GM18907 (cell line): ENCODE measurements around the gene ARHGAP25.

Experiments used
- ATAC-seq: cut with Tn5 transposase; IDR thresholded peaks from one replicate; pipeline ENCODE4 v1.9.1; 2021; ENCODE audit warnings: mild to moderate bottlenecking, moderate library complexity; ENCODE audit not compliant: unreplicated experiment

ARHGAP25 gene

GRCh38 chr2:68716604-68717304 is 17.9 kb upstream of the ARHGAP25 start:
- no peak for ATAC-seq

DNA sequence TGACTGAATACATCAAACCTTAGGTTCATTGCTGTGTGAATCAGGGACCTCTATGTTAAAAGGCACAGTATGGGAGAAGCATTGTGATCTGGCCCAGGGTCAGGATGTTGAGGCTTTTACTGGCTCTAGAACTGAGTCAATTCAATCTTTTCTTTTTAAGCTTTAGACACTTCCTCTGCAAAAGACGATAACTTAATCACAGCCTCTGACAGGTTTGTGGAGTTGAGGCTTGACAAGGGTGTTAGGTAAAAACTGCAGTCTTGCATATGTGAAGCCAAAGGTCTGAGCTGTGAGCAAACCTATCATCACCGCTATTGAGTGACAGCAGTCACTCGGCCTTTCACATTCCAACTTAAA is 17.3 kb upstream of the ARHGAP25 start:
- no peak for ATAC-seq

GRCh38 chr2:68719912-68720311 is 14.7 kb upstream of the ARHGAP25 start:
- no peak for ATAC-seq

- no peak for ATAC-seq
Measured at GRCh38 chr2:68720665-68721064, 13.9 kb upstream of the ARHGAP25 start.

- peak; percentile 71 for ATAC-seq
Measured at GRCh38 chr2:68721482-68722101, 13.0 kb upstream of the ARHGAP25 start.

- no peak for ATAC-seq
Measured at GRCh38 chr2:68722712-68723111, 11.9 kb upstream of the ARHGAP25 start.

GRCh38 chr2:68723181-68723580 is 11.4 kb upstream of the ARHGAP25 start:
- ATAC-seq: no peak

DNA sequence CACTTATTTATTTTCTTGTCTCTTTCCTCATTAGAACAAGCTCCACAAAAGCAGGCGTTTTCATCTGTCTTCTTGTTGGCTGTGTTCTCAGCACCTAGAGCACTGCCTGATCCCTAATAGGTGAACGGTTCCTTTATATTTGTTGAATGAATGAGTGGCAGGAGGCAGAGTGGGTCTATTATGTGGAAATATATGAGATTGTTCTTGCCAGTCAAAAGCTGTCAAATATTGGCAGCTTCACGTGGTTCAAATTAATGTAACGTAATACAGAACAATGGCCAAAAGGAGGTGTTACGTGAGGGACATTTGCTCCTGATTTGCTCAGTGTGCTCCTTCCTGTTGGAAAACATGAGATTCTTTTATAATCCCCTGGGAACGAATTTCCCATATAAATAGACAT is 8.5 kb upstream of the ARHGAP25 start:
- no peak for ATAC-seq

GRCh38 chr2:68726608-68727367 is 7.8 kb upstream of the ARHGAP25 start:
- peak; percentile 92 for ATAC-seq

GRCh38 chr2:68727683-68728375 is 6.8 kb upstream of the ARHGAP25 start:
- no peak for ATAC-seq

DNA sequence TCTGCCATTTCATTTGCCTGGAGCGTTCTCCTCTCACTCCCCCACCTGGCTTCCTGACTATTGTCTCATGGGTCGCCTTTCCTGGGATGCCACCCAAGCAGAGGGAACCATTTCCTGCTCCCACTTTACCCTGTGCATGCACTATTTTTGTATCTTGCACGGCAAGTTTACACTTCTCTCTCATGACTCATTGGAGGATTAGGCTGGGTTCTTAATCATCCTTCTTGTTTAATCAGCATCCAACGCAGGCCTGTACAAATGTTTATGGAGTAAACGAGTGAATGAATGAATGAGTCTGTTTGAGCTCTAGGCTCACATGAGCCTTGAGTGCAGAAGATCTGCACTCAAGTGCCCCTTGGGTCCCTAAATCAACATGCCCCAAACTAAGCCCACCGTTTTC is 3.8 kb upstream of the ARHGAP25 start:
- ATAC-seq: no peak

GRCh38 chr2:68732036-68732932 is 2.3 kb upstream of the ARHGAP25 start:
- no peak for ATAC-seq

DNA sequence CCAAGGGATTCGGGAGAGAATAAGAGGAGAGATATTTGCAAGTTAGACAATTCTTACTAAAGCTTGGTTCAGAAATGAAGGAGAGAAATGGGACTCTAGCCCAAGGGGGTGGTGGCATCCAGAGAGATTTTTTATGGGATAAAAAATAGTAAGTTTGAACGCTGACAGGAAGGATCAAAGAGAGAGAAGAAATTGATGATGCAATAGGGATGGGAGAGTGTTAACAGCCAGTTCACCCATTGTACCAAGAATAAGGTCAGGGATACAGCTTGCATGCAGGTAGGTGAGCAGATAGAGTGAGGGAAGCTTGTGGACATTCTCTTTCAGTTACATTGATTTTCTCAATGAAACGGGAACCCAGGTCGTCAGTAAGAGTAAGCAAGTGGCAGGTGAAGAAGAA is 1.2 kb upstream of the ARHGAP25 start:
- ATAC-seq: no peak

GRCh38 chr2:68734176-68734575 is 435 bp upstream of the ARHGAP25 start:
- ATAC-seq: no peak

DNA sequence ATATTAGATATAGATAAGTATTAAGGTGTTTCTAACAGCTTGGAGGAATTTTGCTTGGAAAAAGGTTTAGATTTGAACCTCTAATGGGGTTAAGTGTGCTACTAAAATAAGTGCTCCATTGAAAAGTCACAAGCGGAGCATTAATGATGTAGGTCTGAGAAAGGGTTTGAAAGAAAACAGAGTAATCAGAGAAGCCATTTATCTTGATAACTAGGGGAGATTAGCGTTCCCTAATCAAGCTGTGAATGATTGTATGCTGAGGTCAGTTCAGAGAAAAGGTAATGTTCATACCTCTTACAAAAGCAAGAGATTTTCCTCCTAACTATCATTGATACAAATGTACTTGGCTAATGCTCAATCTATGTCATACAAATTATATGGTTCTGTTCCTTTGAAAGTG is 1.5 kb downstream of the ARHGAP25 start:
- no peak for ATAC-seq

GRCh38 chr2:68737711-68738110 is 3.1 kb downstream of the ARHGAP25 start:
- ATAC-seq: peak; percentile 51

DNA sequence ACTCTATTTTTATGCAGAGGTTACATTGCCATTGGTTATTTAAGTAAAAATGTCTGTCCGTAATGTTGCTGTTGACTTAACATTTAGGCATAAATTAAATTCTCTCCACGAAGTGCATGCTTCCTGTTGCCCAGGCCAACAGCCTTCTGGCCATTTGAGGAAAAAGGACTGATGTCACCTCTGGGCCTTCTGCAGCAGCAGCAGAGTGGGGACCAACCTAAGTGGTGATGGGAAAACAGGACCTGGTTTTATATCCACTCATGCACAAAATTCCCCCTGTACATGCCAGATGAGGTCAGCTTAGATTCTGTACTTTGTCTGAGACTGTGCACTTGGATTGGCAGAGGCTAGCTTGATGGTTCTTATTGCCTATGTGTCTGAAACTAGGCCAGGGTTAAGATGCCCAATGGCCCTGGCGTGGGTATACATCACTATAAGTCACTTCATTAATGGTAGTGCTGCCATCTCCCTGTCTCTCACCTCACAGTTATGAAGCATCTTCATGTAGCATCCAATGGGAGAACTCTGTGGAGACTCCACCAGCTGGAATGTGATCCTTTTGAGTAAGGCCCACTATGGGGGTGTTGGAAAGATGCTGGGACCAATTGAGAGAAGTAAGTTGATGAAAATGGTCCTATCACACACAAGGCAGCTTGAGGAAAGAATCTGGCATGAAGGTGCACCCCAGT is 4.4 kb downstream of the ARHGAP25 start:
- no peak for ATAC-seq

DNA sequence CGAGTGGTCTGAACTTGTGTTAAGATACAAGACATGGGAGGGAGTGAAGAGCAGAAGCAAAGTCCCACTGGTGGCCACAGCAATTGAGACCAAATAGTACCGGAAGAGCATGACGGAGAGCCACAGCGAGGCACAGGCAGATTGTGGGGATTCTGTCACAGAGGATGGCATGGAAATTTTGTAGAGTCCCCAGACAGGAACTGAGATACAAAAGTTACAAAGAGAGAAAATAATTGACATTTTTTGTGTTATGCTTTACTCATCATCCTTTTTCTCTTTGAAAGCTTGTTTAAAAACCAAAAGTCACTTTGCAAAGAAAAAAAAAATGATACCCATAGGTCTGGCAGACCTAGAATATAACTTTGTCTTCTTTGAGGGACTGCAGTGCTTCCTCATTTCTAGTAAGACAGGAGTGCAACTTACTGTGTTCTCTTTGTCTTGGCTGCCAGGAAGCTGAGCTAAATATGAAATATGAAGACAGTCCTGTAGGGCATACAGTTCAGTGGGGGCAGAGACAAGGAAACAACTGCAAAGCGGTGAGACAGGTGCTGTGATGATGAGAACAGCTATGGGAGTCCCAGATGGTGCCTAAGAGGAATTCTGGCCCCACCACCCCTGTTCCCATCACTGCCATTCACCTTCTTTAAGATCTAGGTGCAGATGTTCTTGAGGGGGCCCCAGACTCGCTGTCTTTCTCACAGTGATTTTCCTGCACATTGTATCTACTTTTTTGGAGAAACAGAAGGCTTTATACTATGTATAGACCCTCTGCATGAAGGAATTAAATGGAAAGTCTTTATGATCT is 5.2 kb downstream of the ARHGAP25 start:
- peak; percentile 35 for ATAC-seq

GRCh38 chr2:68740400-68740914 is 5.8 kb downstream of the ARHGAP25 start:
- no peak for ATAC-seq
